SK-N-SH treated with all-trans-retinoic acid at 6 μM for 48 hours (cell line): Measurements from ENCODE around the gene FASN.

Experiments used
- ATAC-seq: fragments of 200-7000 bp; cut with Tn5 transposase; 3 replicates; pipeline ENCODE4 v1.9.1; 2020; ENCODE audit warnings: mild to moderate bottlenecking, moderate library complexity
- ARNTL ChIP-seq: fragments of 450-650 bp; formaldehyde crosslinking; IDR thresholded peaks from 2 replicates; pipeline ENCODE4 v1.5.0; 2020; ENCODE audit warnings: low read depth, mild to moderate bottlenecking, moderate library complexity, borderline replicate concordance
- BACH2 ChIP-seq: fragments of 250-450 bp; sonication (Bioruptor Pico); IDR thresholded peaks from 2 replicates; pipeline ENCODE4 v1.9.0; 2021; ENCODE audit warnings: mild to moderate bottlenecking, borderline replicate concordance
- CREB5 ChIP-seq: fragments of 250-450 bp; sonication (Bioruptor Pico); IDR thresholded peaks from 2 replicates; pipeline ENCODE4 v1.5.1; 2020; ENCODE audit warnings: low read depth, mild to moderate bottlenecking, moderate library complexity
- CSDC2 ChIP-seq: fragments of 250-450 bp; sonication (Bioruptor Pico); IDR thresholded peaks from 2 replicates; pipeline ENCODE4 v1.5.0; 2020; ENCODE audit warnings: mild to moderate bottlenecking, moderate library complexity
- ESRRG ChIP-seq: fragments of 250-450 bp; sonication (Bioruptor Pico); IDR thresholded peaks from 2 replicates; pipeline ENCODE4 v1.6.1; 2021; ENCODE audit warnings: mild to moderate bottlenecking
- GLIS3 ChIP-seq: fragments of 250-450 bp; sonication (Bioruptor Pico); IDR thresholded peaks from 2 replicates; pipeline ENCODE4 v1.5.0; 2020; ENCODE audit warnings: mild to moderate bottlenecking, moderate library complexity
- ISL1 ChIP-seq: fragments of 250-450 bp; sonication (Bioruptor Pico); IDR thresholded peaks from 2 replicates; pipeline ENCODE4 v2.1.2; 2022; ENCODE audit warnings: mild to moderate bottlenecking, moderate library complexity
- OSR1 ChIP-seq: fragments of 250-450 bp; sonication (Bioruptor Pico); IDR thresholded peaks from 2 replicates; pipeline ENCODE4 v1.8.0; 2022; ENCODE audit warnings: moderate library complexity, mild to moderate bottlenecking, inconsistent platforms
- PATZ1 ChIP-seq: fragments of 250-450 bp; sonication (Bioruptor Pico); IDR thresholded peaks from 2 replicates; pipeline ENCODE4 v1.8.0; 2020; ENCODE audit warnings: mild to moderate bottlenecking, moderate library complexity, borderline replicate concordance
- POU6F1 ChIP-seq: fragments of 250-450 bp; sonication (Bioruptor Pico); IDR thresholded peaks from 2 replicates; pipeline ENCODE4 v1.8.0; 2021; ENCODE audit warnings: low read depth, mild to moderate bottlenecking, moderate library complexity, borderline replicate concordance
- PPARA ChIP-seq: fragments of 250-450 bp; sonication (Bioruptor Pico); IDR thresholded peaks from 2 replicates; pipeline ENCODE4 v1.5.0; 2020; ENCODE audit warnings: mild to moderate bottlenecking, borderline replicate concordance
- RARB ChIP-seq: fragments of 250-450 bp; sonication (Bioruptor Pico); IDR thresholded peaks from 2 replicates; pipeline ENCODE4 v1.8.0; 2021; ENCODE audit warnings: mild to moderate bottlenecking, moderate library complexity
- TCF4 ChIP-seq: fragments of 250-450 bp; sonication (Bioruptor Pico); IDR thresholded peaks from 2 replicates; pipeline ENCODE4 v1.8.0; 2021; ENCODE audit warnings: mild to moderate bottlenecking, moderate library complexity, borderline replicate concordance
- TOX ChIP-seq: fragments of 250-450 bp; sonication (Bioruptor Pico); IDR thresholded peaks from 2 replicates; pipeline ENCODE4 v1.8.0; 2021; ENCODE audit warnings: mild to moderate bottlenecking, moderate library complexity, borderline replicate concordance
- TSHZ2 ChIP-seq: fragments of 250-450 bp; sonication (Bioruptor Pico); IDR thresholded peaks from 2 replicates; pipeline ENCODE4 v1.5.0; 2020; ENCODE audit warnings: mild to moderate bottlenecking, moderate library complexity
- ZC3H10 ChIP-seq: fragments of 250-450 bp; sonication (Bioruptor Pico); IDR thresholded peaks from 2 replicates; pipeline ENCODE4 v1.5.1; 2021; ENCODE audit warnings: mild to moderate bottlenecking, moderate library complexity
- ZFP3 ChIP-seq: fragments of 250-450 bp; sonication (Bioruptor Pico); IDR thresholded peaks from 2 replicates; pipeline ENCODE4 v1.5.0; 2020; ENCODE audit warnings: mild to moderate bottlenecking, moderate library complexity
- ZFP30 ChIP-seq: fragments of 450-650 bp; formaldehyde crosslinking; IDR thresholded peaks from 2 replicates; pipeline ENCODE4 v1.5.0; 2022; ENCODE audit warnings: mild to moderate bottlenecking, moderate library complexity
- ZNF565 ChIP-seq: fragments of 450-650 bp; formaldehyde crosslinking; conservative IDR thresholded peaks from 2 replicates; pipeline ENCODE4 v1.5.0; 2020; ENCODE audit warnings: low read depth, mild to moderate bottlenecking, moderate library complexity
- ZNF70 ChIP-seq: fragments of 450-650 bp; formaldehyde crosslinking; IDR thresholded peaks from 2 replicates; pipeline ENCODE4 v1.5.0; 2020; ENCODE audit warnings: mild to moderate bottlenecking, moderate library complexity
- ZNF8 ChIP-seq: fragments of 450-650 bp; formaldehyde crosslinking; IDR thresholded peaks from 2 replicates; pipeline ENCODE4 v1.5.0; 2020; ENCODE audit warnings: mild to moderate bottlenecking, moderate library complexity

FASN gene

GRCh38 chr17:82112914-82113311 is 14.9 kb upstream of the FASN start:
- TF ChIP-seq CSDC2 (CRISPR knock-in tag): no peak
- no peak for TF ChIP-seq PPARA (CRISPR knock-in tag)
- TF ChIP-seq ZC3H10 (CRISPR knock-in tag): no peak
- TF ChIP-seq TSHZ2 (CRISPR knock-in tag): no peak
- no peak for ATAC-seq

GRCh38 chr17:82112181-82112913 is 14.3 kb upstream of the FASN start:
- no peak for ATAC-seq
- TF ChIP-seq ZNF8 (CRISPR knock-in tag) (no peak), ESRRG (CRISPR knock-in tag) (no peak), GLIS3 (no peak), ZC3H10 (CRISPR knock-in tag) (no peak), ARNTL (CRISPR knock-in tag) (no peak), ZFP3 (CRISPR knock-in tag) (no peak), BACH2 (no peak), TOX (CRISPR knock-in tag) (no peak), ZFP30 (CRISPR knock-in tag) (no peak), ZNF70 (no peak), RARB (CRISPR knock-in tag) (no peak), POU6F1 (CRISPR knock-in tag) (no peak), PATZ1 (CRISPR knock-in tag) (no peak), ZNF565 (no peak)
- TF ChIP-seq, all 23 proteins: peak for 0

GRCh38 chr17:82110298-82110697 is 12.3 kb upstream of the FASN start:
- ATAC-seq: no peak

More at GRCh38 chr17:82110298-82110697, 12.3 kb upstream of the FASN start:
- TF ChIP-seq POU6F1 (CRISPR knock-in tag) (no peak), ESRRG (CRISPR knock-in tag) (no peak), TCF4 (CRISPR knock-in tag) (no peak), BACH2 (no peak), ZFP3 (CRISPR knock-in tag) (no peak), CREB5 (CRISPR knock-in tag) (no peak), RARB (CRISPR knock-in tag) (no peak), ISL1 (CRISPR knock-in tag) (no peak), OSR1 (CRISPR knock-in tag) (no peak), ARNTL (CRISPR knock-in tag) (no peak)
